NCI-H1092 (cell line): ENCODE results near the gene MYH15.

Source experiments
- DNase-seq: peaks from one replicate; lab custom pipeline; 2025; lab: John Stamatoyannopoulos, UW

MYH15 gene

DNA sequence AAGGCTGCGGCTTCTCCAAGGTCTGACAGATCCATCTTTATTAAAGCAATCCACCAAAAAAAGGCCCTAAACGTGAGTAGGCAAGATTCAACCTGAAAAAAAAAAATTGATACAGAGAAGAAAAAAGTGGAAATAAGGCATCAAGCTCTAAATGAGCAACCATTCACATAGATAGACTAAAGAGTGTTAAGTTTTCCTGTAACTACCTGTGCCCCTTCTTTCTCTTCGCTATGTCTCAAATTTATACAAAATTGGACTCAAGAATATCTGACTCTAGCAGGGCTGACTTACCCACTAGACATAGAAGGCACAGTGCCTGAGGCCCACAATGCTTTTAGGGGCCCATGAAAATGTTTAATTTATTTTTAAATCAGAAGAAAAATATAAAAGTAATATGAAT, at the start of gene MYH15:
Gene MYH15 (minus strand): TSS at position 101 of the 400 bp plus-strand sequence. CDS start 66 bp downstream, at position 35.
- no peak for DNase-seq

DNA sequence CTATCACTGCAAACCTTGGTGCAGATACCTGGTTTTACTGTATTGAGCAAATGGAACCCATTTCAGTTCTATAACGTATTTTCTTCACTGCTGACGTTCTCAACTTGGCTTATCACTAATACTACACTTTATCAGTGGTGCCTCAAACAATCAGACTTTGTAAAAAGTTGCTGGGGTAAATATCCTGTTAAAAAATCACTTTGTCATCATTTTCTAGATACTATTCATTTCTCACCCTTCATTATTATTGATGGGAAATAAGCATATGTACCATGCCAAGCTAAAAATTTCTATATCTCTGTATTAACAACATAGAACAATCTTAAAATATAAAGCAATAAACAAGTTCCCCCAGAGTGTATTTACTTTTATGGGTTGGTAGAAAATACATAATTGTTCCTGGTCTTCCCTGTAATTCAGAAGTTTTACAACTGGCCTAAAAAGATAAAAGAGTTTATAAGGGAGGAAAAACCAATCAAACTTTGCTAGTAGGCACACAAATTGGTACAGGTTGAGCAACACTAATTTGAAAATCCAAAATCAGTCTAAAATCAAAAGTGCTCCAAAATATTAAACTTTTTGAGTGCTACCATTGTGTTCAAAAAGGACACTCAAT, 45.7 kb upstream of the MYH15 start:
- DNase-seq, result no peak

DNA sequence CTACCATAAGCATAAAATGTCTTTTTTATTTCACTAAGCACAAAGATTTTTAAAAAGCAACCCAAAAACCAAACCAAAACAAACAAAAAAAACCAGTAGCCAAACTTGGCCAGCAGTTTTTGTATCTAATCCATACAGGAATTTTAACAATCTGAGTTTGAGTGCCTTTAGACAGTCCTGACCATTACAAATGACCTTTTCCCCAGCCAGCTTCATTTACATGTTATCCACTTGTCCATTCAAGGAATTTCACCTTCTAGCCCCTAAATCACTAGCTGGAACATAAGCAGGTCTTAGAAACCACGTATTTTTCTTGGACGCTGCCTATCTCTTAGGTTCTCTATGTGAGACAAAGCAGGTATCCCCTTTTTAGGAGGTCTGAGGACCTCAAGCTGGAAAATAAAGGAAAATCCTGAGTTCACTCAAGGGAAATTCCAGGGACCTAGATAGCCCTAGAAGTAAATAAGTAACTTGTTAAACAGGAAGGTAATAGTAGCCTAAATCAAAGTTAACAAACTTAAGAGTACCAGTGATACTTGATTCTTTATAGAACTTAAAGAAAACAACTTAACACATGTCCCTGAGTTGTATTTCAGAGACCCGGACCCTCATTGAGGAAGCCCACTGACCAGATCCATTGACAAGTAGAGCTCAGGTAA, 44.6 kb upstream of the MYH15 start:
- DNase-seq, result no peak

DNA sequence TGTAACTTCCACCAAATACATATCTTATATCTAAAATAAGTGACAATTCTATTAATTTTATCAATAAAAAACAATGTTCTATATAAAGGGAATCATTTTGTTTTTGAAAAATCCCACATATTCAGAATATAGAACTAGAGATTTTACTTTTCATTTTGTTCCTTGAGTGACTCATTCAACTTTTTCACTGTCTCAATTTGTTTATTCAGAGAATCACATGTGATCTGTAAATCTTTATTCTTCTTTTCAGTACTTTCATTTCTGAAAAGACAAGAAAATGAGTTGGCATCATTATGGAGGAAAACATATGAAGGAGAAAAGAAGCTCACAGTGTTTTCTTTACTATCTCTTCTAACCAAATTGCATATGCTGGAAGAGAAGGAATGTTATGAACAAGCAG, 43.8 kb upstream of the MYH15 start:
- no peak for DNase-seq

DNA sequence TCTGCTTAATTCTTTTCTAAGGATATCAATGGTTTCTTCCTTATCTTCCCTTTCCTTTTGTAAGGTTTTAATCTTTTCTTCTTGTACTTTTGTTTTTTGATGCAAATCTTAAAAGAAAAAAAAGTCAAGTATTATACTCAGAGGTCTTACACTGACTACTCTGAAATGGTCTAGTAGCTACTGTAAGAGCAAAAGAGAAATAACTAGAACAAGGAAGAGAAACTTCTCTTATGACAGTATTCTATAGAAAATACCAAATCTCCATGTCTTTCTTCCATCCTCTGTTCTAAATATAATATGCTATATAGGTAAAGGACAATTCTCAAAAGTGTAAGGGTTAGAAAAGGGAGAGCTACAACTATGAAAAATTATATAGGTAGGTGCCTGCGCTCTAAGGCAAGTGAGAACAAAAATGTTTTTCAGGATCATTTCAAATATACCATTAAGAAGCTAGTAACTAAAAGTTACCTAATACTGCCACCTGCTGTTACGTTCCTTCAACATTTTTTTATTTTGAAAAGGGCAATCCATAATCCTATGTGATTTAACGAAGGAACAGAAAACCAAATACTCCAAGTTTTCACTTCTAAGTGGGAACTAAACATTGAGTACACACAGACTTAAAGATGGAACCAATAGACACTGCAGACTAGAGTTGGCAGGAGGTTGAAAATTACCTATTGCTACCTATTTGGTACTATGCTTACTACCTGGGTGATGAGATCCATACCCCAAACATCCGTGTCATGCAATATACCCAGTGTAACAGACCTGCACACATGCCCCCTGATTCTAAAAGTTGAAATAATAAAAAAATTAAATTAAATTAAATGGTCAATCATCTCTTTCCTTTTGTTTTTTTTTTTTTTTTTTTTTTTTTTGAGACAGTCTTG, 42.1 kb upstream of the MYH15 start:
- peak; percentile 3 for DNase-seq

DNA sequence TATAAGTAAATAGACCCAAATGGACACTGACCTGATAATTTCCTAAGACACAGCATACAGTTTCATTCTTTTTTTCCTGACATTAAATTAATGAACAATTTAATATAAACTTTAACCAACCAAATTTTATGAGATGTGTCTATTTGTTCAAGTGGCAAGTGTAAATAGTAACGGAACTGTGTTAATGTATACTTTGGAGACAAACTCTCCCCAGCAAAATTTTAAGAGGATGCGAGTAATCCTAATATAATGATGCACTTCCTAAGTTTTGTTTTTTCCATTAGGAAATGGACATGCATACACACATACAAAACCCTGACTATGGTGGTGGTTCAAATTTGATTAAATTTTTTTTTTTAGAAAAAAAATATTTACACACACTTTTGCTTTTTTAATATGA, 38.5 kb upstream of the MYH15 start:
- DNase-seq, result no peak

DNA sequence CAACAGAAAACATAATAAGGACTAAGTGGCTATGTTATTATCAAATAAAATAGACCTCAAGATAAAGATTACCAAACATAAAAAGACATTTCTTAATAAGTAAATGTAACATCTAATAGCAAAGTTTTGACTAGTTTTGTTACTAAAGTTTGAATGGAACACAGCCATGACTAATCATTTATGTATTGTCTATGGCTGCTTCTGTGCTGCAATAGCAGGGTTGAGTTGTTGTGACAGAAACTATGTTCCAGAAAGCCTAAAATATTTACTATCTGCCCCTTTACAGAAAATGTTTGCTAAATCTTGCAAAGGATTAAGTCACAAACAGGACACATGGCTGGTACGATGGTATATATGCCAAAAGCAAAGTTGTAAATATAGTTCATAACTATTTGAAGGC, 37.9 kb upstream of the MYH15 start:
- DNase-seq, result no peak

DNA sequence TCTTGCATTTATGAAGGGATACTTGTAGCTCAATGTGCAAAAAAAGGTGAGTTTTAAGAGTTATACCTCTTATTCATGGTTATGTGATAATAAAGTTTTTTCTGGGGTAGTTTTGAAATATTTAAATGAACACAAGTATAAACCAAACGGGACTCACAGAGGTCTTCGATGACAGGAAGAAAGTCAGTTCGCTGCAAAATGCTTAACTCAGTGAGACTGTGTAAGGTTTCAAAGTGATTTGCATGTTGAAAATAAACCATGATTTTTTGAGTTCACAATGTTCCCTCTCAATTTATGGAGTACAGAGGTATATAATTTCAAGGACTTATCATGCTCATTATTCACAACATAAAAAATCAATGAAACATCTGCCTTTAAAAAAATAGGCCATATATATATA, 36.3 kb upstream of the MYH15 start:
- DNase-seq, result no peak

DNA sequence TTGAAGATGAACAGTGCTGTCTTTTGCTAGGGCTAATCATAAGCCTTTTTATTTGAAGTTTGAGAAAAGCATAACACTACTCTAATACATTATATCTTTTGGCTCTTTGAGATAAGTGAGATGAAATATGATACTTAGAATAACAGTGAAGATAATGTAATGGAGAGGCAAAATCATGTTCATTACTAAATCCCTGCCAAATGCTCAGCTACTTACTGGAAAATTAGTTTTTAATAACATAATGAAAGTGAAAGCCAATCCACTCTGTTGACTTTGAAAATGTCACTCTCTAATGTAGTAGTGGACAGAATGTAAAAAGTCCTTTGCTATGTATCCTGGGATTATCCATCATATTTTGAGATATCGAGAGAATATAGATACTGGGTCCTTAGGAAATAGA, 35.9 kb upstream of the MYH15 start:
- no peak for DNase-seq

DNA sequence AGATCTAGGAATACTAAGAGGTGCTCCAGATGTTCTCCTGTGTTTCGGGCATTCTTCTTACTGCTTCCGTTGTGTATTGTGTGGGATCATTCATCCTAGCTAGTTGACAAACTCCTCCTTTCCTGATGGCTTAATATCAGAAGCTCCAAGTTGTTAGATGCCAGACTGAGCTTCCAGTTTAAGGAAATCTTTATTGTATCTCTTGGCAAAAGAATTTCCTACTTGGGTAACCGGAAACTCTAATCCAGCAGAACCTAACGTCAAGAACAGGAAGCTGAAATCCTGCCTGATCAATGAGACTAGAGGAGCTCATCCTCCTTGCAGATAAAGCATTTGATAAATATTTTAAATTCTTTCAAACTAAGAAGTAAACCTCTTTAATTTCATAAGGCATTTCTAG, 27.7 kb upstream of the MYH15 start:
- DNase-seq, result no peak

DNA sequence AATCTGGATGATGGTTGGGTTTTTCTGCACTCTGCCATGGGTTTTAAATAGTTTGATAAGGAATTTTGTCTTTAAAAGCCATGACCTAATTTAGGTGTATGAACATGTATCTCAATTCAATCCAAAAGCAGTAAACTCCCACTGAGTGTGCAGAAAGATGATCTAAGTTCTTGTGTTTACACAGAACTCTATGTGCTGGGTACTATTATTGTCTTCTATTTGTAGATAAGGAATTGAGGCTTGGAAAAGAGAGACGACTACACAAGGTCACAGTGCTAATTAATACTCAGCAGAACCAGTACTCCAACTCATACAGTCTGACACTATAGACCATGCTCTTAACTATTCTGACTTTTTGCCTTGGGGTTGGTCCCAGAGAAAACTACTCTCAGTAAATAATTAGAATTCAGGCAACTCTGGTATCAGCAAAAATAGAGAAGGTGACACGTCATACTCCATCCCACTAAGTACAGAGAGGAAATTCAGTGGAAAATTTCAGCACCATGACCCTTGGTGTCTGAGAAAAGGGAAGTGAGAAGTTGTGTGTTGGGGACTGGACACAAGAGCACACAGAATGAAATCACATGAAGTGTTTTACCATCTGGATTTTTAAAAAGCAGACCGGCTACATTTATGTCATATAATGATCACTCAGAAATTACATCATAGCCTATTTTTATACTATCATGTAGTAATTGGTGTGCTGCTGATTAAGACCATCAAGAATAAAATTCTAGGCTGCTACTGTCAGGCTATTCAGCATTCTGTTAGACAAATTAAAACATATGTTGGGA, 18.3 kb upstream of the MYH15 start:
- DNase-seq, result no peak

DNA sequence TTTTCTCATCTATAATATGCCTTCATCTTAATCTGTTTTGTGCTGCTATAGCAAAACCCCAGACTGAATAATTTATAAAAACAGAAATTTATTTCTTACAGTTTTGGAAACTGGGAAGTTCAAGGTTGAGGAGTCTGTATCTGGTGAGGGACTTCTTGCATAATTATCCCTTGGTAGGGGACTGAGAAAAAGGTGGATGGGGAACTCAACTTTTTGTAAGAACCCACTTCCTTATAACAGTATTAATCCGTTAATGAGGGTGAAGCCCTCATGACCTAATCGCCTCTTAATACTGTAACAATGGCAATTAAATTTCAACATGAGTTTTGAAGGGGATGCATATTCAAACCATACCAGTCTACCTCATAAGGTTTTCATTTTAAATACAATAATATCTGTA, 17.4 kb upstream of the MYH15 start:
- no peak for DNase-seq

DNA sequence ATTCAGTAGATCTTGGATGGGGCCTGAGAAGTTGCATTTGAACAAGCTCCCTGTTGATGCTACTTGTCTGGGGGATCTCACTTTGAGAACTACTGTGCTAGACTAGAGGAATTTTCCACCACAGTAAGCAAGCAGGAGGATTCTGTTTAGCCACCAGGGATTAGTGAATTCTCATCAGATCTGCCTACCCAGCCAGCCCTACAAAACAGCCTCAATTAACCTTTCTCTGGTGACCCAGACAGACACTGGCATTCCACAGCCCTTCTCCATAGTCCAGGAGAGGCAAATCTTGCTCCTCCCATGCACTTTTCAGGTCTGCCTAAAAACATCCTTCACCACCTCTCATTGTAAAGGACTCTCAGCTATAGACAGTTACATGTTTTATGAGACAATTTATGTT, 16.7 kb upstream of the MYH15 start:
- no peak for DNase-seq

DNA sequence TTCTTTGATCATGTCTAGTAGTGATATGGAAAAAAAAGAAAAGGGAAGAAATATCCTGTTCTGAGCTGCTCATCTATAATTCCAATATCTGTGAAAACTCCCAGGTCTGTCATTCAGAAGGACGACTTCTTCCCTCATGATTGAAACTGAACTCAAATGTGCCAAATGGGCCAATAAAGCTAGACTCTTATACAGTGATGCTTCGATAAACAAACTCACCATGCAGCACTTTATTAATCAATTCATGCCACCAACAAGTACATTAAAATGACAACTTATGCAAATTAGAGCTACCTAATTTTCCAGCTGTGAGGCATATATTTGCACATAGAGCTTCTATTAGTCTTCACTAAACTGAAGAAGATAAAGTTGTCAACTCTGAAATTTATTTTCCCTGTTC, 15.6 kb upstream of the MYH15 start:
- DNase-seq, result no peak

DNA sequence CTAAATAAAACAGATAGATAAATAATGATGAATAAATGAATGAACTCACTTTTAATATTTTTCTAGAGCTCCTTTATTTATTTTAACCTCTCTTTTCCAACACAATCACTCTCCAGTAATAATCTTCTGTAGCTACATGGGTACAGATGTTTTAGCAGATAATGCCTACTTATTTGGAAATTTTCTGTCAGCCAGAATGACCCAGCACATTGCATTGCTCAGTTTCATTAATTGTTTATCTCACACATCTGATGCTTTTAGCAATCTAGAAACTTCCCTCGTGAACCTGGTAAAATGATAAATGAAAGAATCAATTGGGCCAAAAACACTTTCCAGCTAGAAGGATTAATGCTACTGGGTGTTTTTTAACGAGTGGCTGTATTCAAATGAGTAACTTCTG, 14.9 kb upstream of the MYH15 start:
- no peak for DNase-seq

DNA sequence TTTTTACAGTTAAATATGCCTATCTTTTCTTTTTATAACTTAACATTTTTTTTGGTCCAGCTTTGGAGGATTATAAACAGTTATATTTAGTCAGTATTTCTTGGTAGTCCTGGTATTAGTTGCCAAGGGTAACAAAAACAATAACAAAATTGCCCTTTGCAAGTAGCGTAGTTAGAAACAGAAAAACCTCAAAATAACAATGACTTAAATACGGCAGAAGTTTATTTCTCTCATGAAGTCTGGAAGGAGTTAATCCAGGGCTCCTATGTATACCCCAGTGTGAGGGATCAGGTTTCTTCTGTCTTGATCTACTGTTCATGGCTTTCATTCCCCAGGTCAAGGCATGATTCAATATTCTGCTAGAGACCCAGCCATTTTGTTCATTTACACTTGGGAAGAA, 14.1 kb upstream of the MYH15 start:
- no peak for DNase-seq

DNA sequence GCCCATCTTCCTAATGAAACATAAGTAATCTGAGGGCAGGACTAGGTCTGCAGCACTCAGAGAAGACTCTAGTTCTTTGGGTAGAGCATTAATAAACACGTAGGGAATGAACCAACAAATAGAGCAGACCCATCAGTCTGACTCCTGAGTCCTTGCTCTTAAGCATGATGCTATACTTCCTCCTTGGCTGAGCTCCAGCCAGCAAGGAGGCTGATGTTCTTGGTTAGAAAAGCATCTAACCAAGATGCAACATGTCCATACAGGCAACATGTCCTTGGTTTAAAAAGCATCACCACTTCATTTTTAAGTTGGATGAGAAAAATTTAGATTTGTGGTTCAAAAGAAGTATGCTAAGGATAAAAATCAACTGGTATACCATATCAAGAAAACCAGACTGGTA, 8.5 kb upstream of the MYH15 start:
- DNase-seq, result no peak

DNA sequence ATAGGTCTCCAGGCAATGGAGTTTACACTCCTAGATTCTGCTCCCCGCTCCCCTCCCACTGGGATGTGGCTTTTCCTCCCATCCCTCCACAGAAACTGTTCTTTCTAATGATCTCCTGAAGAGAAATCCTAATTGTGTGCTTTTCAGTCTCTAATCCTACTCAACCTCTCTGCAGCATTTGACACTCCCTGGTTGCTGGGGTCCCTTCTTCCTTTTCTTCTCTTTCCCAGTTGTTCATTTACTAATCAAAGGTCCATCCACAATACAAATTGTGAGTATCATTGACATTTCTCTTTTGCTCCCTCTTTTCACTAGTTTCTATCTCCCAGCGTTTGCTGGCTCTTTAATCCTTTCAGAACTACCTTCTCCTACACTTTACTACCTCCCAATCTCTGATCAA, 6.5 kb upstream of the MYH15 start:
- no peak for DNase-seq

DNA sequence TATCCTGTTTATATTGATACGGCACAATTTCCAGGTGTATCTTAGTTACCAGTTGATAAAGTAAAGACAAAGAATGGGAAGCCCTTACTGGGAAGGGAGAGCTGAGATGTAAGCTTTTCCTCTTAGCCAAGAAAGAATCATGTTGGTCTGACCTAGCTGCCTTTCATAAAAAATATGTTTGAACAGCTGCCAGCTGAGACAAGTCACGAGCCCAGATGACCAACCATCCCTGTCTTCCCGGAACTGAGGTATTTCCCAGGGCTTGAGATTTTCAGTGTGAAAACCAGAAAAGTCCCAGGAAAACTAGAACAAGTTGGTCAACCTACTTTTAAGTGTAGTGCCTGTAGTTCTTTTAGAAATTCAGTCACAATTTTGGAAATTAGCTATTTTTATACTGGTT, 3.6 kb upstream of the MYH15 start:
- no peak for DNase-seq

DNA sequence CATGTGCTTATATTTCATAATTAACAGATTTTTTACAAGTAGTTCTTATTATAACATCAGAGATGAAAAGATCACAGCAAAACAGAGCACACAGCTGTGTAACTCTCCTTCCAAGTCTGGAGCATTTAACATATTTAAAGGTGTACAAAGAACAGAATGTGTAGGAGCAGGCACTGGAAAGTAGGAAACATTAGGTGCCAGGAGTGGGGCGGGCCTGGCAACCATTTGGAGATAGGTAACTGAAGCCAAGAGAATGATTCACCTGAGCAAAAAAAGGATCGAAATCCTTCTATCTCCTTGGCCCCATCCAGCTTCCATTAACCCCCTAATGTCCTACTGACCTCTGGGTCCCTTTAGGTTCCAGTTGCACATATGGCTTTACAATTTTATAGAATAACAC, 2.3 kb upstream of the MYH15 start:
- DNase-seq, result no peak

DNA sequence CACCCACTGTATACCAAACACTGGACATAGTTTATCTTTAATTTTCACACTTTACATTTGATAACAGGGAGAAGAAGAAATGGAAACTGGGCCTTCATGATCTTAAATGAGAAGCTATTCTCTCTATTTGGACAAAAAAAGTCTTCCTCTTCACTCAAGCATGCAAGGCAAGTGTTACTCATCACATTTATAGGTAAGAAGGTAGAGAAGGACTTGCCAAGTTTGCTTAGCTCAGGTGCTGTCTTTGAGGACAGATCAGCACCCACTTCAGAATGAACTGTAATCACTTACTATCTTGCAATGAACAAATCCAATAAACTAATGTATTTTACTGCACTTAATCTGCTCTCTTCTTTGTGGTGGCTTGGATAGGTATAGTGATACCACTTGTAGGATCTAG, 1.1 kb upstream of the MYH15 start:
- DNase-seq, result no peak

DNA sequence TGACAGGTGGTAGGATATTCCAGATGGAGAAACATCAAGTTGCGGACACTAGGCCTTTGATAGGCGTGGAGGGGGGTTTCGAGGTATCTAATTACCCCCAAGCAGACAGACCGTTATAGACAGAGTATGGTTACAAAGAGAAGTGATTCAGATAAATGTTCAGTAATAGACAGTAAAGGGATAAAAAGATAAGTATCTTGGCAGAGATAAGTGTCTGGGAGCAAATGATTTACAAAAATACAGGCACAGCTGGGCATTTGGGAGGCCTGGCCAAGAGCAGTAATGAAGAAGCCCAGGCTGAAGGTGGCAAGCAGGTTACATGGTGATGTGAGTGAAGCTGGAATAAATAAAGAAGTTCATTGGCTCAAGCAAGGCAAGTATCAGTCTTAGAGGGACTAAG, 659 bp upstream of the MYH15 start:
- DNase-seq, result no peak
